T-helper 22 cell (primary cell): ENCODE results near the gene CGA.
"Not testable (repeated sequence)": the region's sequence is repeated elsewhere in the genome, so short reads cannot be mapped to it uniquely, and the experiment has no call there.

Experiments
- DNase-seq: peaks from one replicate; pipeline ENCODE4 v3.0.0-alpha.2; 2020; ENCODE audit warnings: low read depth

The CGA gene

DNA sequence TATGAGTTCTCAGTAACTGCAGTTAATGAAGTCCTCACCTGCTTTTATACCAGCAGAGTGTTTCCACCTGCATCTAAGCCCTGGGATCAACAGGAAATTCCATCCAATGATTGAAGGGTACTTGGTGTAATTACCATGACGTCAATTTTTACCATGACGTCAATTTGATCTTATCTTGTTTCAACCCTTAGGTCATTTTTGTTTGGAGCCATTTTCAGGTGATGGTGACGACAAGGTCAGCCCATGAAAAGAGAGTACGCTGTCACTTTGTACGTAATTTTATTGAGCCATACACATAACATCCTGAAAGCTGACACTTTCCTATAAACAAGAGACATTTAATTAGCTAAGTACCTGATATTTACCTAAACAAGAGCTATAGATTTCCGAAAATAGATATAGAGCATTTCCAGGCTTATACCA, at the start of gene CGA:
Gene CGA, minus strand, starts transcription at position 20 of the 423 bp plus-strand sequence. CDS start 6,906 bp downstream, outside the sequence.
- no peak for DNase-seq

DNA sequence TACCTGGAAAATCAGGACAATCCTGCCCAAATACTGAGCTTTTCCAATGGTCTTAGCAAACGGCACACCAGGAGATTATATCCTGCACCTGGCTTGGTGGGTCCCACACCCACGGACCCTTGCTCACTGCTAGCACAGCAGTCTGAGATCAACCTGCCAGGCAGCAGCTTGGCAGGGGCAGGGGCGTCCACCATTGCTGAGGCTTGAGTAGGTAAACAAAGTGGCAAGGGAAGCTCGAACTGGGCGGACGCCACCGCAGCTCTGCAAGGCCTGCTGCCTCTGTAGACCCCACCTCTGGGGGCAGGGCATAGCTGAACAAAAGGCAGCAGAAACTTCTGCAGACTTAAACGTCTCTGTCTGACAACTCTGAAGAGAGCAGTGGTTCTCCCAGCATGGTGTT, 45.0 kb upstream of the CGA start:
- not testable (repeated sequence) for DNase-seq

DNA sequence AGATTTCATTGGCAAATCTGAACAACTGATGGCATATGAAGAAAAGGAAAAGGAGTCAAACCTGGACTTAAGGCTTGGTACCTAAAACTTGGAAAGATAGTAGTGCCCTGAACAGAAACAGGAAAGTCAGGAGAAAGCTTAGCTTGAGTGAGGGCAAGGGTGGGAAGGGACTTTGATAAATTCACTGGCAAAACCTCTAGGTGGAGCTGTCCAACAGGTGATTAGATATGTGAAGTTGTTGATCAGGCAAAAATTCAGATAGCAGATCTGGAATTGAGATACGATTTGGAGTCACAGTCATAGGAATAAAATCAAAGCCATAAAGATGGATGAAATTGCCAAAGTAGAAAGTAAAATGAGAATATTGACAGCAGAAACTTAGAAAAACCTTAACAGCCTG, 44.3 kb upstream of the CGA start:
- DNase-seq = peak; percentile 21

DNA sequence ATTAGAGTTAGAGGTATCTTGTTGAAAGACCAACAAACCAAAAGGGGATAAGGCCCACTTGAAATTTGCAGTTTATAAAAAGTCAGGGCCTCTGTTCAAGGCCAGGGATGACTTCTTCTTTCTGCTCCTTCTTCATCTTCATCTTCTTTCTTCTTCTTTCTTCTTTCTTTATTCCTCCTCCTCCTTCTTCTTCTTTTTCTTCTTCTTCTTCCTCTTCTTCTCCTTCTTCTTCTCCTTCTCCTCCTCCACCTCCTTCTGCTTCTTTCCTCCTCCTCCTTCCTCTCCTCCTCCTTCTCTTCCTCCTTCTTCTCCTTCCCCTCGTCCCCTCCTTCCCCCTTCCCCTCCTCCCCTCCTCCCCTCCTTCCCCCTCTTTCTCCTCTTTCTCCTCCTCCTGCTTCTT, 42.1 kb upstream of the CGA start:
- DNase-seq = no peak

GRCh38 chr6:87127737-87128136, 32.8 kb upstream of the CGA start:
- DNase-seq = no peak

DNA sequence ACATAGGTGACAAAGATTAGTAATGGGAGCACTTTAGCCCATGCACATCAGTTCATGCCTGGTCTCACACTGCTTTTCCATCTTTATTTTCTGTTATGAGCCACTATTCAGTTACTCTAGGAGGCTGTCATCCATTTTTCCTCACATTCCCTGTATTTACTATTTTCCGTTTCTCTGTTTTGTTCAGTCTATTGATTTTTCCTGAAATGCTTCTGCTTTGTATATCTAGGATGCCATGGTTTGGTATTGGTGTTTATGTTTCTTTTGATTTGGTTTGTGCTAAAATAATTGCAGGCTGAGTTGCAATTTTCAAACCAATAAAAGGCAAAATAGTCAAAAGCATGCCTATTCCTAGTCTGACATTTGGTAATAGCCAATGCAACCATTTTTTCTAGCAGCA, 31.6 kb upstream of the CGA start:
- no peak for DNase-seq

DNA sequence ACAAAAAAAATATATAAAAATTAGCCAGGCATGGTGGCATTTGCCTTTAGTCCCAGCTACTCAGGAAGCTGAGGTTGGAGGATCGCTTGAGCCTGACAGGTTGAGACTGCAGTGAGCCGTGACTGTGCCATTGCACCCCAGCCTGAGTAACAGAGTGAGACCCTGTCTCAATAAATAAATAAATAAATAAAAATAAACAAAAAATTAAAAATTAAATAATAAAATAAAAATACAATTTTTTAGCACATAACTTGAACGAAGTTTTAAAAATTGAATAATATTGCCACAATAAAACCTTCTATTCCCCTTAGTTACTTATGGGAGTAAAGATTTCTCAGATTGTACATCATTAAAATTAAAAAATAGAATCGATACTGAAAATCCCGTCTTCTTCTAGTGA, 29.2 kb upstream of the CGA start:
- no peak for DNase-seq

GRCh38 chr6:87122477-87122876, 27.6 kb upstream of the CGA start:
- no peak for DNase-seq

- no peak for DNase-seq
Measured at GRCh38 chr6:87118054-87118453, 23.1 kb upstream of the CGA start.

DNA sequence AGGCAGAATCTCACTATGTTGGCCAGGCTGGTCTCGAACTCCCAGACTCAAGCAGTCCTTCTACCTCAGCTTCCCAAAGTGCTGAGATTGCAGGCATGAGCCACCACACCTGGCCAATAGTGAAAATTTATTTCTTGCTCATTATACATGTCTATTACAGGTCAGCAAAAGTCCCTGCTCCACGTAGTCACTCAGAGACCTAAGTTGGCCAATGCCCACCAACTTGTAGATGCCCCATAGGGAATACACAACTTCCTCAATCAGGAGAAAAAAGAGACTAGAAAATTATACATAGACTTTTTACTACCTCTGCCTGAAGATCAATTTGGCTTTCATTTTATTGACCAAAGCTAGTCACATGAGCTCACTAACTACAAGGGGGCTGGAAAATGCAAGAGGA, 22.0 kb upstream of the CGA start:
- DNase-seq = no peak

DNA sequence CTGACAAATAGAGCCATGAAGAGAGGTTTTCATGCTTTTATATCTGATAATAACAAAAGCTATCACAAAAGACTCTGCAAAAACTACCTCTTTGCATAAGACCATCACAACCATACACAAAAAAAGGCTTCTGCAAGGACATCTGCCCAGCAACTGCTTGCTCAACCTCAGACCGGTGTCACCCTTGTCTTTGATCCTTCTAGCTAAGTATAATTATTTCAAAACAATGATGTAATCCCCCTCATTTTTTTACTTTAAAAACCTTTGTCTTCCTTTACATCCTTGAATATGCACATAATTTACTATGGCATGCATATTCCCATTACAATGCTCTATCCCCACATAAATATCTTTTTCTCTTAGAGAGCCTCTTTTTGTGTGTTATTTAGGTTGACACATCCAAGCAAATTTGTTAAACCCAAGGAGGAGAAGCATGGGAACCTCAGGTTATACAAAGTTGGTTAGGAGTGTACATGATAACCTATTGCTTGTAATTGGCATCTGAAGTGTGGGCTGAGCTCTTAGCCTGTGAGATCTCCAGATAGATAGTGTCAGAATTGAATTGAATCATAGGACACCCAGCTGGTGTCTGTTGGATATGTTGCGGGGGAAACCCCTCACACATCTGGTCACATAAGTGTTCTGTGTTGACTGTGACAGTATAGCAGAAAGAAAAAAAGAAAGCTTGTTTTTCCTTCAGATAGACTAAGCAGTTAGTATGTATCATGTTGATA, 20.7 kb upstream of the CGA start:
- DNase-seq = no peak

DNA sequence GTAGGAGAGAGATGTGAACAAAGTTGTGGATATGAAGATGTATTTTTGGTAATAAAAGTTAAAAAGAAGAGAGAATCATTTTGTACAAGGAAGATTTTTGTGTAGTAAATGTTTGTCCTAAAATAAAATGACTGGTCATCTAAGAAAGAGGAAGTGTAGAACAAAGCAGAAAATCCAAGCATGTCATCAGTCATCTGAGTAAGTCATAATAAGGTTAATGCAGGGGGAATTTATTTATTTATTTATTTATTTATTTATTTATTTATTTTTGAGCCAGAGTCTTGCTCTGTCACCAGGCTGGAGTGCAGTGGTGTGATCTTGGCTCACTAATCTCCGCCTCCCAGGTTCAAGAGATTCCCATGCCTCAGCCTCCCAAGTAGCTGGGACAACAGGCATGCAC, 15.7 kb upstream of the CGA start:
- no peak for DNase-seq

- no peak for DNase-seq
Measured at GRCh38 chr6:87105823-87106222, 10.9 kb upstream of the CGA start.

DNA sequence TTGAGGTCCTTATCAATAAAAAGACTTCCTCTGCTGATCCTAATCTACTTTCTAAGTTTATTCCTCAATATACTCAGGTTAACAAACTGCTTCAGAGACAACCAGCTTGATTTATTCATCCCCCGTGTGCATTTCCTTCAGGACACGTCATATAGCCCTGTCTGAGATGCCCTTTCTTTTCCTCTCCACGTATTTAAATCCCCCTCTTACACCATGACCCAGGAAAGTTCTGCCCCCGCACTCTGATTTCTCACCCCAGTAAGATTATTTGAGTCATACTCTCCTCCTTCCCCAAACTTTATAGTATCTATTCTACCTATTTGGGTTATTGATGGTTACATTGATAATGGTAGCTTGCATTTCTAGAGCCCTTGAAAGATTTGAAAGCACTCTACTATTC, 9.8 kb upstream of the CGA start:
- no peak for DNase-seq

DNA sequence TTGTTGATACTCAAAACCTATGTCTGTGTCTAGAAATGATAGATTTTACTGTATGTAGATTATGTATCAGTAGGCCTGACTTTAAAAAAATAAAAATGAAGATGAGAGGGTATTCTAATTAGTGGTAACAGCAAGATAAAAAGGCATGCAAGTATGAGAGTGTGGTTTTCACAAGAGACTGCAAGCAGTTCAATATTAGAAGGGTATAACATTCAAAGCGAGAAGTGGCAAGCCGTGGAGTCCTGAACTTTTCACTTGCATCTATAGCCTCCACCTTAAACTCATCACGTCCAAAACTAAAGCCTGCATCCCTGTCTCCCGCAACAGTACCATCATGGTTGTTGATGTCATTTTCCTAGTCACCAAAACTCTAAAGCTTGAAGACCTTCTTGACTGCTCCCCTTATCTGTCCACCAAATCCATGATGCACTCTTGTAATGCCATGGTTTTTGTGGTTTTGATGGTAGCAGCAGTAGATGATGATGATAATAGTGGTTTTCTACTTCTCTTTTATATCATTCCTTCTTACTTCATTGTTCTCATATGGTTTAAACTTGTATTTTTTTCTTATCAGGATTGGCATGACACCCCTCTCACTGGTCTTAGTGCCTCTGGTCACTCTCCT, 9.2 kb upstream of the CGA start:
- no peak for DNase-seq

DNA sequence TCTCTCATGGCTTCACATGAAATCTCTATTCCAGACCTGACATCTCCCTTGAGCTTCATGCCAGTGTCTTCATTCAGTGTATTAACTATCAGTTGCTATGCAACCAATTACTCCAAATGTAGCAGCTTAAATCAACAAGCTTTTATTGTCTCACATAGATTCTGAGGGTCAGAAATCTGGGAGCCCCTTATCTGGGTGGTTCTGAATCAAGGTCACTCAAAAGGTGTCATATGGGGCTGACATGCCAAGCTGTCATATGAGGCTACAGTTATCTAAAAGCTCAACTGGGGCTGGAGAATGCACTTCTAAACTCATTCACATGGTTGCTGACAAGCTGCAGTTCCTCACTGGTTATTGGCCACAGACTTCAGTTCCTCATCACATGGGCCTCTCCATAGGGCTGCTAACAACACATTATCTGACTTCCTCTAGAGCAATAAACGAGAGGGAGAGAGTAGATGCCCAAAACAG, 7.3 kb upstream of the CGA start:
- DNase-seq = no peak

GRCh38 chr6:87101067-87101466, 6.2 kb upstream of the CGA start:
- no peak for DNase-seq

GRCh38 chr6:87100216-87100615, 5.3 kb upstream of the CGA start:
- DNase-seq = no peak

DNA sequence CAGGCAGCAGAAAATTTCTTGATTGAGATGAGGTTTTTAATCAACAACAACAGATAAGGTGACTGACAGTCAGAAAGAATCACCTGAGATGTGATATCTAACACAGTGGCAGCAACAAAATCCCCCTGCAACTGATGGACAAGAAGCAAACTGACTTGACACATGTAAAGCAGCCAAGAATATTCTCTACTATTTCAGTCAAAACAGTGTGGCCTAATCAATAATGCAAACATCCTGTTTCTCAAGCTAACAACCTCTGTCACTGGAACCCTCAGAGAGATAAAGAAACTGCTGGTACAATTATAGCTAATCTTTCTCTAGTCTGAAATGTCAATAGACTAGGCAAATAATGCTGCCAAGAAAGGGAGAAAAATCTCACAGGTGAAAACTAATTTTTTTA, 4.6 kb upstream of the CGA start:
- DNase-seq = no peak

GRCh38 chr6:87094576-87094975, 330 bp downstream of the CGA start:
- DNase-seq = no peak

GRCh38 chr6:87093651-87094050, 1.3 kb downstream of the CGA start:
- no peak for DNase-seq

DNA sequence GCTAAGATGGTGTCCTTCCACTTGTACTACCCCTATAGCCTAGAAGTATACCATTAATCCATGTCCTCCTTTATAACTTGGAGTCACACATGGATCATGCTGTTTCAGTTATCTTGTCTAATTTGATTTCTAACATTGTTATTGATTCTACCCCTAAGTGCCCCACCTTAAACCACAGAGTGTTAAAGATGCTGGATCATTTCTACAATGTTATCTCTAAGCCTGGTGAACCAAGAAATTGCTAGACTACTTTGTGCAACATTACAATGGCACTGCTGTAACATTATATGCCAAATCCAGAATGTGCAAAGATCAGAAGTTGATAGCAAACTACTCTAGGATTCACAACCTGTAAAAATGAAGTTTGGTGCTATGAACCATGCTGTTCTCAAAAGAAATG, 1.7 kb downstream of the CGA start:
- DNase-seq = no peak

- DNase-seq = no peak
Measured at GRCh38 chr6:87092435-87092834, 2.5 kb downstream of the CGA start.

GRCh38 chr6:87089135-87089534, 5.8 kb downstream of the CGA start:
- DNase-seq = no peak
